ENCODE measurements around the gene TCF3.

TCF3 gene

GRCh38 chr19:1613146-1613545, 39.3 kb downstream of the TCF3 start:
- DNase-seq (ENCODE audit: insufficient read length, low spot score), result no peak
- no peak for FAIRE-seq

- peak; percentile 74 for FAIRE-seq
- no peak for DNase-seq (ENCODE audit: insufficient read length, low spot score)
Observed at GRCh38 chr19:1612114-1613086, 40.0 kb downstream of the TCF3 start.

- DNase-seq (ENCODE audit: insufficient read length, low spot score) (no peak), FAIRE-seq (no peak)
Observed at GRCh38 chr19:1611353-1611752, 41.1 kb downstream of the TCF3 start.

GRCh38 chr19:1610579-1610978, 41.8 kb downstream of the TCF3 start:
- FAIRE-seq, result no peak
- no peak for DNase-seq (ENCODE audit: insufficient read length, low spot score)

- DNase-seq (ENCODE audit: insufficient read length, low spot score), result no peak
- FAIRE-seq, result no peak
Observed at GRCh38 chr19:1609680-1610474, 42.5 kb downstream of the TCF3 start.

- DNase-seq (ENCODE audit: insufficient read length, low spot score) (no peak), FAIRE-seq (no peak)
Observed at GRCh38 chr19:1609103-1609396, 43.4 kb downstream of the TCF3 start.

- FAIRE-seq (no peak), DNase-seq (ENCODE audit: insufficient read length, low spot score) (no peak)
Observed at GRCh38 chr19:1608359-1609102, 43.9 kb downstream of the TCF3 start.

- FAIRE-seq (no peak), DNase-seq (ENCODE audit: insufficient read length, low spot score) (no peak)
Observed at GRCh38 chr19:1606138-1606651, 46.2 kb downstream of the TCF3 start.

- peak; percentile 89 for FAIRE-seq
Observed at GRCh38 chr19:1605236-1606137, 46.9 kb downstream of the TCF3 start, which contains the start of gene UQCR11. UQCR11 (minus strand) TSS chr19:1605462; CDS start chr19:1605409, 53 bp downstream.

GRCh38 chr19:1602091-1602707, 50.2 kb downstream of the TCF3 start:
- DNase-seq (ENCODE audit: insufficient read length, low spot score) (no peak), FAIRE-seq (no peak)

More at GRCh38 chr19:1605236-1606137, 46.9 kb downstream of the TCF3 start, which contains the start of gene UQCR11:
- DNase-seq (ENCODE audit: insufficient read length, low spot score), result peak; percentile 93

GRCh38 chr19:1601613-1602064, 50.8 kb downstream of the TCF3 start:
- FAIRE-seq, result no peak

GRCh38 chr19:1599460-1599846, 53.0 kb downstream of the TCF3 start:
- no peak for FAIRE-seq
- no peak for DNase-seq (ENCODE audit: insufficient read length, low spot score)

More at GRCh38 chr19:1601613-1602064, 50.8 kb downstream of the TCF3 start:
- DNase-seq (ENCODE audit: insufficient read length, low spot score), result no peak

GRCh38 chr19:1598777-1599459, 53.5 kb downstream of the TCF3 start:
- DNase-seq (ENCODE audit: insufficient read length, low spot score) (no peak), FAIRE-seq (no peak)

- no peak for DNase-seq (ENCODE audit: insufficient read length, low spot score)
- FAIRE-seq, result no peak
Observed at GRCh38 chr19:1593501-1593772, 59.0 kb downstream of the TCF3 start.

GRCh38 chr19:1592755-1593500, 59.5 kb downstream of the TCF3 start, which contains the start of gene MBD3:
MBD3 (minus strand) TSS chr19:1592865; CDS start chr19:1592631, 234 bp downstream.
- FAIRE-seq (peak; percentile 78), DNase-seq (ENCODE audit: insufficient read length, low spot score) (peak; percentile 92)

GRCh38 chr19:1592024-1592754, 60.2 kb downstream of the TCF3 start:
- DNase-seq (ENCODE audit: insufficient read length, low spot score) (peak; percentile 80), FAIRE-seq (peak; percentile 40)

- FAIRE-seq (no peak), DNase-seq (ENCODE audit: insufficient read length, low spot score) (no peak)
Observed at GRCh38 chr19:1591421-1592023, 60.9 kb downstream of the TCF3 start.
